PC-9 (cell line): ENCODE measurements around the gene CTNND2. TPM values are rescaled to one million over a fixed set of nuclear protein-coding genes. Genes with fewer than 3 reads are reported as not detected.

Source experiments
- BruUV-seq: library from RNA; stranded (reverse); fragments of 400-500 nt; replicated peaks from 2 replicates; lab custom pipeline; 2021; lab: Mats Ljungman, UMichigan
- CTCF ChIA-PET: fragments of 300-600 bp; sonication (Branson Sonifier 250); formaldehyde crosslinking; loops from one replicate; lab custom pipeline; 2022; ENCODE audit warnings: antibody characterized with exemption; lab: Charles Lee
- POLR2A ChIA-PET: fragments of 300-600 bp; sonication (Branson Sonifier 250); formaldehyde crosslinking; loops from one replicate; lab custom pipeline; 2022; ENCODE audit warnings: antibody characterized with exemption; ENCODE audit not compliant: unreplicated experiment; lab: Charles Lee
- DNase-seq, 2 experiments: peaks; one replicate each; pipeline versions ENCODE4 v3.0.0 to v3.0.0-alpha.2; 2015 to 2022; ENCODE audit warnings: mixed read lengths in 1 of 2
- H2AFZ ChIP-seq: fragments of 200-600 bp; sonication (generic); 2 replicates; pipeline ENCODE4 v1.8.1; 2017; ENCODE audit warnings: antibody characterized with exemption
- H3F3A ChIP-seq: fragments of 200-600 bp; sonication (generic); 2 replicates; pipeline ENCODE4 v1.8.1; 2017; ENCODE audit warnings: antibody characterized with exemption, mild to moderate bottlenecking, low read depth; ENCODE audit not compliant: insufficient read depth
- H3K27ac ChIP-seq: fragments of 200-600 bp; sonication (generic); 2 replicates; pipeline ENCODE4 v1.6.1; 2016; ENCODE audit warnings: mixed run types
- H3K27me3 ChIP-seq: fragments of 200-600 bp; sonication (generic); 2 replicates; pipeline ENCODE4 v1.6.1; 2016; ENCODE audit warnings: low read depth, mixed run types; ENCODE audit not compliant: insufficient read depth
- H3K36me3 ChIP-seq: fragments of 200-600 bp; sonication (generic); 2 replicates; pipeline ENCODE4 v1.6.1; 2016; ENCODE audit warnings: low read depth, mixed run types
- H3K4me1 ChIP-seq: fragments of 200-600 bp; sonication (generic); replicated peaks from 2 replicates; pipeline ENCODE4 v1.6.1; 2016; ENCODE audit warnings: mixed run types; ENCODE audit not compliant: insufficient read depth
- H3K4me2 ChIP-seq: fragments of 200-600 bp; sonication (generic); 2 replicates; pipeline ENCODE4 v1.6.1; 2017; ENCODE audit warnings: mixed run types
- H3K4me3 ChIP-seq: fragments of 200-600 bp; sonication (generic); 2 replicates; pipeline ENCODE4 v1.6.1; 2016; ENCODE audit warnings: mixed run types
- H3K79me2 ChIP-seq: fragments of 200-600 bp; sonication (generic); 2 replicates; pipeline ENCODE4 v1.6.1; 2017; ENCODE audit warnings: low read depth, mixed run types
- H3K9me2 ChIP-seq: fragments of 200-600 bp; sonication (generic); 2 replicates; pipeline ENCODE4 v1.8.1; 2017; ENCODE audit warnings: mild to moderate bottlenecking; ENCODE audit not compliant: insufficient read depth
- H3K9me3 ChIP-seq: fragments of 200-600 bp; sonication (generic); 2 replicates; pipeline ENCODE4 v1.8.1; 2016; ENCODE audit warnings: low read depth; ENCODE audit not compliant: insufficient read depth
- H4K20me1 ChIP-seq: fragments of 200-600 bp; sonication (generic); 2 replicates; pipeline ENCODE4 v1.8.1; 2017; ENCODE audit not compliant: insufficient read depth
- EZH2 ChIP-seq: fragments of 200-600 bp; sonication (generic); IDR thresholded peaks from 2 replicates; pipeline ENCODE4 v1.8.0; 2017; ENCODE audit warnings: antibody characterized with exemption, low read depth
- intact Hi-C: fragments of 100-400 bp; cut with micrococcal nuclease; formaldehyde crosslinking; loops from one replicate; pipeline ENCODE4 v1.10.0; 2022; ENCODE audit not compliant: unreplicated experiment
- total RNA-seq: library from RNA; stranded (reverse); gene quantifications from 2 replicates; pipeline ENCODE4 v1.2.3, GENCODE V29; 2021
- TF ChIP-seq, protein P1 (sequence below): fragments of 200-600 bp; sonication (generic); conservative IDR thresholded peaks from 2 replicates; pipeline ENCODE4 v1.6.1; 2017; ENCODE audit warnings: mixed run types, antibody characterized with exemption, mild to moderate bottlenecking, moderate library complexity

CTNND2 gene
- total RNA-seq, 1 experiment from 2014 or later = not detected

- Histone ChIP-seq H3F3A (no peaks in the 10 kb centered on the region), H3K9me3 (no peaks in the 10 kb centered on the region), H3K9me2 (no peaks in the 10 kb centered on the region), H3K79me2 (no peaks in the 10 kb centered on the region), H3K36me3 (no peaks in the 10 kb centered on the region), H2AFZ (no peak overlapping the region), H3K27me3 (peaks cover 48% of the 10 kb centered on the region), H3K27ac (no peak overlapping the region), H3K4me1 (0 out of 2 replicates have a peak, but pooled peaks cover 6% of the 10 kb centered on the region), H3K4me3 (no peak overlapping the region), H4K20me1 (no peaks in the 10 kb centered on the region), H3K4me2 (no peak overlapping the region)
- BruUV-seq = no TSS peak
- intact Hi-C loops = no loop called here
- ChIA-PET CTCF (interaction anchor here (0.6 kb wide), 1 partner anchor 11 kb away, joined by 3 read pairs; no protein-coding TSS in a partner anchor), POLR2A (no interaction called here)
- TF ChIP-seq EZH2 = no peak
- TF ChIP-seq, protein P1, sequence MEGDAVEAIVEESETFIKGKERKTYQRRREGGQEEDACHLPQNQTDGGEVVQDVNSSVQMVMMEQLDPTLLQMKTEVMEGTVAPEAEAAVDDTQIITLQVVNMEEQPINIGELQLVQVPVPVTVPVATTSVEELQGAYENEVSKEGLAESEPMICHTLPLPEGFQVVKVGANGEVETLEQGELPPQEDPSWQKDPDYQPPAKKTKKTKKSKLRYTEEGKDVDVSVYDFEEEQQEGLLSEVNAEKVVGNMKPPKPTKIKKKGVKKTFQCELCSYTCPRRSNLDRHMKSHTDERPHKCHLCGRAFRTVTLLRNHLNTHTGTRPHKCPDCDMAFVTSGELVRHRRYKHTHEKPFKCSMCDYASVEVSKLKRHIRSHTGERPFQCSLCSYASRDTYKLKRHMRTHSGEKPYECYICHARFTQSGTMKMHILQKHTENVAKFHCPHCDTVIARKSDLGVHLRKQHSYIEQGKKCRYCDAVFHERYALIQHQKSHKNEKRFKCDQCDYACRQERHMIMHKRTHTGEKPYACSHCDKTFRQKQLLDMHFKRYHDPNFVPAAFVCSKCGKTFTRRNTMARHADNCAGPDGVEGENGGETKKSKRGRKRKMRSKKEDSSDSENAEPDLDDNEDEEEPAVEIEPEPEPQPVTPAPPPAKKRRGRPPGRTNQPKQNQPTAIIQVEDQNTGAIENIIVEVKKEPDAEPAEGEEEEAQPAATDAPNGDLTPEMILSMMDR = no peak
- DNase-seq = no peak
These were observed 909.9 kb downstream of the CTNND2 start for GRCh38 chr5:10994091-10994986.

DNA sequence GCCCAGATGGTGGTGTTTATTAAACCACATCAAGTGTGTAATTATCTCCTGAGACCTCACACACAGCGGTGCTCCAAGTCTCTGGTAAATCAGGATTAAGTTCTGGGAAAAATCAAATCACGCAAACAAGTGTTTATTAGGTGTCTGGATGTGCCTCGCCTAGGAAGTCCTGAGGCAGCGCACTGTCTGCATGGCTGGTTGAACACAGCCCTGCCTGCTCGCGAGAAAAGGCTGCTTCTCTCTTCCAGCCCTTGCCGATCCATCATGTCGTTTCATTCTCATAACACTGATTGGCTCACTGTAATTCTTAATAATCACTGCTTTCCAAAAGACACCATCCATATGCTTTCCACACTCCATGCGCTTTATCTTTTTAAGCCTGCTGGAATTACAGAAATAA, 913.6 kb downstream of the CTNND2 start:
- no peak overlapping the region for H3K4me2 ChIP-seq
- no peaks in the 10 kb centered on the region for H3K9me3 ChIP-seq
- H3K36me3 ChIP-seq = no peaks in the 10 kb centered on the region
- no peak overlapping the region for H3K4me3 ChIP-seq
- DNase-seq = no peak
- no peaks in the 10 kb centered on the region for H3F3A ChIP-seq
- H3K9me2 ChIP-seq = no peaks in the 10 kb centered on the region
- intact Hi-C loops = no loop called here
- POLR2A ChIA-PET = no interaction called here
- H3K79me2 ChIP-seq = no peaks in the 10 kb centered on the region
- H3K27ac ChIP-seq = no peak overlapping the region
- H4K20me1 ChIP-seq = no peaks in the 10 kb centered on the region
- 0 out of 2 replicates have a peak, but pooled peaks cover 6% of the 10 kb centered on the region for H3K4me1 ChIP-seq
- H3K27me3 ChIP-seq = peaks cover 58% of the 10 kb centered on the region
- BruUV-seq = no TSS peak
- no peak overlapping the region for H2AFZ ChIP-seq
- CTCF ChIA-PET = no interaction called here
- TF ChIP-seq, protein P1 = no peak
- TF ChIP-seq EZH2 = no peak

GRCh38 chr5:10989577-10990263, 914.5 kb downstream of the CTNND2 start:
- no peak for TF ChIP-seq EZH2
- TF ChIP-seq, protein P1 = no peak
- ChIA-PET CTCF (no interaction called here), POLR2A (no interaction called here)
- Histone ChIP-seq H2AFZ (no peak overlapping the region), H4K20me1 (no peaks in the 10 kb centered on the region), H3K27ac (no peak overlapping the region), H3K27me3 (peaks cover 53% of the 10 kb centered on the region), H3K9me2 (no peaks in the 10 kb centered on the region), H3K4me2 (no peak overlapping the region), H3K36me3 (no peaks in the 10 kb centered on the region), H3K79me2 (no peaks in the 10 kb centered on the region), H3K9me3 (no peaks in the 10 kb centered on the region), H3K4me1 (0 out of 2 replicates have a peak, but pooled peaks cover 6% of the 10 kb centered on the region), H3K4me3 (no peak overlapping the region), H3F3A (no peaks in the 10 kb centered on the region)
- intact Hi-C loops = loop anchor here (5.0 kb wide), 1 partner anchor 287 kb away; no protein-coding TSS in a partner anchor
- BruUV-seq = no TSS peak
- no peak for DNase-seq
